NCI-H460 (cell line): ENCODE results near the gene CYP3A7. TPM values are rescaled to one million over a fixed set of nuclear protein-coding genes. Genes with fewer than 3 reads are reported as not detected.
"Not testable (repeated sequence)": the region's sequence is repeated elsewhere in the genome, so short reads cannot be mapped to it uniquely, and the experiment has no call there.

Experiments
- DNase-seq: peaks from one replicate; pipeline ENCODE4 v3.0.0-alpha.2; 2016; ENCODE audit warnings: low read depth; ENCODE audit errors: extremely low read depth
- total RNA-seq: library from RNA; depleted of rRNA; stranded (reverse); fragments of >200 nt; shearing (Covaris generic); gene quantifications from 2 replicates; pipeline ENCODE4 v1.2.3, GENCODE V29; 2014

Gene CYP3A7
- total RNA-seq, 1 experiment from 2014 or later, result not detected

GRCh38 chr7:99709838-99710578, 25.0 kb downstream of the CYP3A7 start:
- DNase-seq, result no peak

- DNase-seq, result no peak
These were observed 25.7 kb downstream of the CYP3A7 start for GRCh38 chr7:99709260-99709659.

GRCh38 chr7:99707096-99707495, 27.9 kb downstream of the CYP3A7 start:
- no peak for DNase-seq

- no peak for DNase-seq
These were observed 35.0 kb downstream of the CYP3A7 start for GRCh38 chr7:99699946-99700345.

GRCh38 chr7:99698867-99699730, 35.9 kb downstream of the CYP3A7 start:
- DNase-seq, result not testable (repeated sequence)

- no peak for DNase-seq
These were observed 40.1 kb downstream of the CYP3A7 start for GRCh38 chr7:99694912-99695304.

GRCh38 chr7:99694201-99694911, 40.6 kb downstream of the CYP3A7 start:
- no peak for DNase-seq

- DNase-seq, result no peak
These were observed 41.4 kb downstream of the CYP3A7 start for GRCh38 chr7:99693427-99694200.

- DNase-seq, result no peak
These were observed 41.9 kb downstream of the CYP3A7 start for GRCh38 chr7:99693100-99693426.

GRCh38 chr7:99692563-99692962, 42.4 kb downstream of the CYP3A7 start:
- DNase-seq, result not testable (repeated sequence)

- not testable (repeated sequence) for DNase-seq
These were observed 43.3 kb downstream of the CYP3A7 start for GRCh38 chr7:99691658-99692057.

- DNase-seq, result not testable (repeated sequence)
These were observed 44.1 kb downstream of the CYP3A7 start for GRCh38 chr7:99690918-99691317.

GRCh38 chr7:99685871-99686608, 49.0 kb downstream of the CYP3A7 start:
- DNase-seq, result not testable (repeated sequence)

GRCh38 chr7:99685129-99685758, 49.8 kb downstream of the CYP3A7 start:
- DNase-seq, result no peak

GRCh38 chr7:99679400-99680191, 55.4 kb downstream of the CYP3A7 start, which contains the start of gene CYP3A5:
Gene CYP3A5 (minus strand): TSS chr7:99679996. CDS start chr7:99679896, 100 bp downstream.
- no peak for DNase-seq

GRCh38 chr7:99679032-99679399, 56.0 kb downstream of the CYP3A7 start:
- no peak for DNase-seq

- no peak for DNase-seq
These were observed 57.3 kb downstream of the CYP3A7 start for GRCh38 chr7:99677648-99678045.

GRCh38 chr7:99677013-99677647, 57.9 kb downstream of the CYP3A7 start:
- DNase-seq, result no peak
